CD4-positive, alpha-beta T cell treated with Interleukin-17A for 4 hours (primary cell): Measurements from ENCODE around the gene MBOAT2.

Source experiments
- DNase-seq: peaks from one replicate; pipeline ENCODE4 v3.0.0-alpha.2; 2020; ENCODE audit warnings: mixed read lengths

Gene MBOAT2

DNA sequence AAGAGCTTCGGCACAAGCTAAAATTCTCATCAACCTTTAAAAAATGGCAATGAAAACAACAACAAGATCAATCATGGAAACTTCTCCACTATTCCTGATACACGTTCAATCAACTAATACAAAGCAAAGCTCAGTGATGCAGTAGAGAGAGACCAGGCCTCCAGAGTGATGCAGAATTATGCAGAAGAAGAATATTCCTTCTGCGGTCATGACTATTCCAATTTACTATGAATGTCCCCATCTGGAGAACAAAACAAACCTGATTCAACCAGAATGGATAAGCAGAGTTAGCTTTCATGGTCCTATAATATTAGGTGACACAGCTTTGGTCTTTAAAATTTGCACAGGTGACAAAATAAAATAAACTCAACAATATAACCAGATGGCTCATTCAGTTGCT, 12.5 kb upstream of the MBOAT2 start:
- DNase-seq, result no peak

DNA sequence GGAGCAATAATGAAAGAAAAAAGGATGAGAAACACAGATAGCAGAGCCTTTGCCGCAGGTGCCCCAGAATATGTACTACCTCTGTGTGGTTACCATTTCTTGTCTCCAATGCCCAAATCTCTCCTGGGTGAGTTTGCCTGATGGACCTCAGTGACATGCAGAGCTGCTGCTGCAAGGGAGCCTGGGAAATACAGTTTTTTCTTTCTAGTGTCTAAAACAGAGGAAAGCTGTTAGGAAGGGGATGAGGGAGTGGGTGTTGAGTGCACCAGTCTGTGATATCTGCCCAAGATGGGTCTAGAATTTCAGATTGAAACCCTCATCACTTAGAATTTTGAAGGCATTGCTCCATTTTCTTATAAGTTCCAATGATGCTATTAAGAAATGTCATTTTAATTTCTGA, 9.9 kb upstream of the MBOAT2 start:
- no peak for DNase-seq

DNA sequence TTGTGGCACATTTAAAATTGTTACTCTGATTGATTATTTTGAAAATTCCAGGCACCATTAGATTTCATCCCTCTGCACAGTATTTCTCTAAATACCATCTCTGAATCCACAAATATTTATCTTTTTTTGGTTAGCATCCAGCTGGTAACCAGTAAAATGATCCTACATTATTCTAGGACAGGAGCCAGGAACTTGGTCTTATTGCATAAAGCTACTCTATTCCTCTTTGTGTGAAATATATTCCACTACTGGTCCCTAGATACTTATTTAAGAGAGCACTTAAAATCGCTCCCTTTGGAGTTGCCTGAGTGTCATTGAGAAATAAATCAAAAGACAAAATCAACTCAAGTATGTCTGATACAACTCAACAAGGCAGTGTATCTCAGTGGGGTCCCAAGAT, 7.4 kb upstream of the MBOAT2 start:
- DNase-seq, result no peak

DNA sequence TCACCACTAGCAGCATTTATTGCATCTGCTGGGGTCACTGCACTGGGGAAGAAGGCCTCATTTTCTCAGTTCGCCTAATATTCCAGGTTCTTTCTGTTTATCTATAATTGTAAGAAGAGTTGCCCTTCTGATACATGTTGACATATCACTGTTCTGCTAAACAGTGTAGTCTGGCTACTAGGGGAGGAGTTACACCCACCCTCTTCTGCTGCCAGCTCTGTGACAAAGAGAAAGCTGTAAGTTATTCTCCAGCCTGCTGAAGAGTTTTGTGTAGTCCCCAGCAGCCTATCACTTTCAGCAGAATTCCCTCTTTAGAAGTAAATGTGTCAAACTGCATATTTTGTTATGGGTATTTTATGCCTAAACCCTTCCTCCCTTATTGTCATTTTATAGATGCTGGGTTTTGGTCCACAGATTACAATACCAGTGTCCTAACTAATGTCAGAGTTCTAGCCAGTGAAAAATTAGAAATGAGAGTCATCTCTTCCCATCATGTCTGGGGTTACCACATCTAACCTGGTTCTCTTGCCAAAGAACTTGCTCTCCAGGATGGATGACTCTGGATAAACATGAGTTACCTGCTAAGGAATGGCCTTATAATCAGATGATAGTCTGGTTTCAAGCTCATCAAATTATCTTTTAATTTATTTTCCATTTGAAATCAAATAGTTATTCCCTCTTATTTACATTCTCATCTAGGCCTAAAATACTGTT, 5.6 kb upstream of the MBOAT2 start:
- no peak for DNase-seq

DNA sequence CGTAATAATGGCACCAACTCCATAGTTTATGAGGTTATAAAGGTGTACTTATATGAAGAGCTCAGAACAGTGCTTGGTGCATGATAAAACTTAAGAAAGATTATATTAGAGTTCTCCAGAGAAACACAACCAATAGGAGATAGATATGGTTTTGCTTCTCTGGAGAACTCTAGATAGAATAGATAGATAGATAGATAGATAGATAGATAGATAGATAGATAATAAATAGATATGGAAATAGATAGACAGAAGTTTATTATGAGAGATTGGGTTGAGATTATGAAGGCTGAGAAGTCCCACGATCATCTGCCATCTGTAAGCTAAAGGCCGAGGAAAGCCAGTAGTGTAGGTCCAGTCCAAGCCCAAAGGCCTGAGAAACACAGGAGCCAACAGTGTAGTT, 2.9 kb upstream of the MBOAT2 start:
- no peak for DNase-seq

DNA sequence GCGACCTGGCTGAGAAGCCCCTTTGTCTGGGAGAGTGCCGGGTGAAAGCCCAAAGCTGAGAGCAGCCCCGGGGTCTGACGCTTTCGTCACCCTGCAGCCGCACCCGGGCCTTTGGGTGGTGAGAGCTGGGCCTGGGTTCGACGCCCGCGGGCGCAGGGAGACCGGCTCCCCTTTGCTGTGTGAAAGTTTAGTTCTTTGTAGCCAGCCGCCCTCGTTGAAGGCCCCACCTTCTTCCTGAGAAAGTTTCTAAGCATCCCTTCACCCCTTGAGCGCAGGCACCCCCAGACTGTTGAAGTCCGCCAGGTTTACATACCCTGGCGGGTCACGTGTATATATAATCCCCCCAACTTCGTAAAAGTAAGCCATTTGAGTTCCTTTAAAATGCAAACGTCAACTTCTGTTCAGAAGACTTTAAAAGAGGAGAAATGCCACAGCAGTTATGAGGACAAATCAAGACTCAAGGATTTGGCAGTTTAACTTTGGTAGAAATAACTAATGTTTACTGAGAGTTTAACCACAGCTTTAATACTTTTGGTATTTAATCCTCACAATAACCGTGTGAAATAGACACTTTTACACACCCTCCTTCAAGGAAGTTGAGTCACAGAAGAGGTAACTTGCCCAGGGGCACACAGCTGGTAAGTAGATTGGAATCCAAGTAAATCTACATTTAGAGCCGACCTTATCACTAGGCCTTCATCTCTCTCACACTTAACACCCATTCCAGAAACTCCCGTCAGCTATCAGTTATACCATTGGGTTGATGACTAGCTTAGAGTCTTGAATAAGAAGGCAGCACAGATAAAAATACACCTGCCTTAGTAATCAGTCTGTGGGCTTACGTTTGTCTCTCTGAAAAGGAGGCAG, 1.1 kb upstream of the MBOAT2 start:
- DNase-seq, result no peak

DNA sequence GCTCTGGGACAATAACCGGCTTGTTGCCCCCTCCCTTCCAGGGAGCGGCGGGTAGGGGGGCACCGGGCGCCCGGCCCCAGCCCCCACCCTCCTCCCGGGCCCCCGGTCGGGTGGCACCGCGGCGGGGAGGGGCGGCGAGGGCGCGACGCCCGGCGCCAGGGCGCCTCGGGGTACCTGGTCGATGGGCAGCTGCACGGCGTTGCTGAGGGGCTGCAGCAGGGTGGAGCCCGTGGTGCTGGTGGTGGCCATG, 193 bp downstream of the MBOAT2 start:
- DNase-seq, result no peak

DNA sequence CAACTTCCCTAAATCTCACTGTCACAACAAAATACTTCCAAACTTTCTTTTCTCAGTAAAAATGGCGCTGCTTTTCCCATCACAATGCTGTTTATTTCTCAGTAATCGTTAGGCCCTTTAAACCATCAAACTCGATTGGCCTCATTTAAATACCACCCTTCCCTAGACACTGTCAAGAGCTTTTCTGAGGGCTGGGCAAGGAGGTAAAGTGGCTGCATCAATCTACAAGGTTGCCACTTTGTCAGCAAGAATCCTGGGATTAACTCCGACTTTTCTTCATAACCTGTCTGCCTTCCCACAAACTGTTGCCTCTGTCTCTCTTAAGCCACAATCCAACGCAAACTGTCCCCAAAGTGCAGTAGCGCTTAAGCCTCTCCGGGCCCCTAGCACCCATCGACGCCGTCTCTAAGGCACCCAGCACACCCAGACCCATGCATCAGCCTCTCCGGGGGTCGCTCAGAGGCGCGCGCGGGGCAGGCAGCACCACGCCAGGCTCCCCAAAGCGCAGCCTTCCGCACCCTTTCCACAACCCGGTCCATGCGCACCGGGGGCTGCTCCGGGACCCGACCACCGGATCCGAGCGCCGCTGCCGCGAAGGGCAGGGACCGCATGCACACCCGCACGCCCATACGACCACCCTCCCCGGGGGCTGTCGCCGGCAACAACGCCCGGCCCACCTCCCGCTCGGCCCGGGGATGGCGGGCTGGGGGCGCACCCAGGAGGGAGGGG, 683 bp downstream of the MBOAT2 start:
- peak; percentile 27 for DNase-seq

DNA sequence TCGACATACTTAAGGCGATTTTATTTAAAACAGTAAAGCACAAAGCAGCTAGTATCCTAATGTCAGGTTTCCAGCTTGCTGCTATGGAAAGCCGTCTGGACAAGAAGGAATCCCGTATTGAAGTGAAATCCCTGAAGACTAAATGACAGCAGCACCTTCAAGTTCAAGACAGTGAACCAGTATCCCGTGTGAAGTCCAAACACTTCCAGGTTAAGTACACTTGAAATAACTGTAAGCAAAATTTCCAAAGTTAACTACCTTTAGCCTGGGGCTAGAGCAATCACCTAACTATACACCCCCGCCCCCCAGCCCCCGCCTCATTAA, 1.2 kb downstream of the MBOAT2 start:
- DNase-seq, result no peak

DNA sequence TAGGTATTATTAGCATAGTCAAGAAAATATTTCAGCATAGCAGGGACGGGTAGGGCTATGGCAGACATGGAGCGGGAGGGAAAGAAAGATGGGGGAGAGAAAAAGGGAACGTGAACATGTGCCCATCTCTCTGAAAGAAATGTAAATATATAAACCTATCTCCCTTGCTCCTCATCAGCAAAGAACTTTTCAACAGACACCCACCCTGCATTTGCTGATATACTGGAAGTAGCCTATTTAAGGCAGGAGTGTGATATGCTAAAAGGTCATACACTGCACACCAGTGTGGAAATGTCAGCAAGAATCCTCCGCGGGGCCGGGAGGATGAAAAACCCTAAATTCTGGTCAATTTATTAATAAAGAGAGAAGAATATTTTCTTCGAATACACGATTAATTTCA, 1.7 kb downstream of the MBOAT2 start:
- DNase-seq, result no peak

DNA sequence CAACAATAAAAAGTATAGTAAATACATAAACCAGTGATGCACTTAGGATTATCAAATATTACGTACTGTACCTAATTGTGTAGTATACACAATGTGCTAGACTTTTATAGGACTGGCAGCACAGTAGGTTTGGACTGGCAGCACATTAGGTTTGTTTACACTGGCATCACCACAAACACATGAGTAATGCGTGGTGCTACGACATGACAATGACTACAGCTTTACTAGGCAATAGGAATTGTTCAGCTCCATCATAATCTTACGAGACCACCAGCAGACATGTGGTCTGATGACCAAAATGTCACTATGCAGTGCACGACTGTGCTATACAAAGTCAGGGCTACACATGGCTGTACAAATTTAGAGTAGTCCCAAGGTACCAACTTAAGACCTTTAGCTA, 2.3 kb downstream of the MBOAT2 start:
- no peak for DNase-seq

DNA sequence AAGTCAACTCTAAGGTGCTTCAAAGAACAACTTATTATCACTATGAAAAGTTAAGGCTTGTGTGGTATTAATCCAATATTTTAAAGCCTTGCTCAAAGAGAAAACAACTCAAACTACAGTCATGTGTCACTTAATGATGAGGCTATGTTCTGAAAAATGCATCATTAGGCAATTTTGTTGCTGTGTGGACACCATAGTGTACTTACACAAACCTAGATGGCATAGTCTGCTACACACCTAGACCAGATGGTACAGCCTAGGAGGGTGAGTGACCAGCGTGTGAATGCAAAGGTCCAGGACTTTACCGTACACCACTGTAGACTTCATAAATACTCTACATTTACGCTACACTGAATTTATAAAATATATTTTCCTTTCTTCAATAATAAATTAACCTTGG, 3.0 kb downstream of the MBOAT2 start:
- no peak for DNase-seq

DNA sequence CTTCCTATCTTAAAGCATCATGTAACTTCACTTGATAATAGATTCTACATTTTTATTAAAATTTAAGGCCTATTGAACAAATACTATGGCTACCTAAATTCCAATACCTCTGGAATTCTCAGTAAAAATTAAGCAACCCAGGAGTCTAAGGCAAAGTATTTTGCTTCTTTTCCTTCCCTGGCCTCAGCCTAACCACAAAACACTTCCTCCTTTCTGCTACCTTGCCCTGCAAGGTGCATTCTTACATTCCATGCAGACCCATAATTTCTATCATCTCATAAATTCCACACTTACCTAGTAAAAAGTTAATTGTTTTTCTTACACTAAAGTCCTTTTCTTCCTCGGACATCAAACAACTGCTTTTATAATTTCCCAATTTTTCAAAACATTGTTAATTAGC, 3.7 kb downstream of the MBOAT2 start:
- no peak for DNase-seq

DNA sequence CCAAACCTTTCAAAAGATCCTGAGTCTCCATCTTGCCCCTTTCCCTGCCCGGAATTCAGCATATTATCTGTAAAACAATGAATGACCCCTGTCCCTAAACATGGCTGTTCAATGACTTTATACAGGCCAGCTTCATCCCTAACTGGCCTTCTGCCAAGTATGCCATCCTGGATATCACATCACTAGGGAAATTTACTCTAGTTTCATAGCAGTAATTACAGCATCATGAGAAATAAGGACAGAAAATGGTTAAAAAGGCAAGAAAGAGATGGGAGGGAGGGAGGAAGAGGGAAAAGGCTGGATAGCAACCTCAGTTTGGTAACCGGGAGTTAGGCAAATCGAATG, 4.4 kb downstream of the MBOAT2 start:
- DNase-seq, result no peak

DNA sequence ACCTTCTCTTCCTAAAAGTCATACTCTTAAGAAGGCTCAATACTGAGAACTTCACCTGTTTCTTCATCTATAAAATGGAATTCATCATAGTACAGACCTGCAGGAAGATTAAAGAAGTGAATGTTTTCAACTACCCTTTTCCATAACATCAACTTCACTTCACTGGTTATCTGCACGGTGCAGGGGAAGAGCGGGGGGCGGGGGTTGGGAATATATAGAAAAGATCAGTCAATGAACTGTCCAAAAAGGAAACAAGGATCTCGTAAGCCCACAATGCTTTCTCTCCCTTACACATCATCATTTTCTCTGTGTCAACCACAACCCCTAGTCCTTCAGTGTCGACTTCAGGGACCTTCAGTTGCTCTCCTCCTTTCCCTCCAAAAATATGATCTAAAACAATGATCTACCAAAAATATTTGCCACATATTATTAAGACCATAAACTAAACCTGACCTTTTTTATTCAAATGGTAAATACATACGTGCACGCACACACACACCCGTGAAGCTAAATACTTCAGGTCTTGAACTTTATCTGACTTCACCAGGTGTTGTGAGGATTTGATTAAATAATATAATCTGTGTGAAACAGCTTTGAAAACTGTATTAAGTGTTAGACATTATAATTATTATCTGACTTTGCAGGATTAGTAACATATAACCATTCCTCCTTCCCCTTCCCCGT, 4.9 kb downstream of the MBOAT2 start:
- DNase-seq, result no peak

DNA sequence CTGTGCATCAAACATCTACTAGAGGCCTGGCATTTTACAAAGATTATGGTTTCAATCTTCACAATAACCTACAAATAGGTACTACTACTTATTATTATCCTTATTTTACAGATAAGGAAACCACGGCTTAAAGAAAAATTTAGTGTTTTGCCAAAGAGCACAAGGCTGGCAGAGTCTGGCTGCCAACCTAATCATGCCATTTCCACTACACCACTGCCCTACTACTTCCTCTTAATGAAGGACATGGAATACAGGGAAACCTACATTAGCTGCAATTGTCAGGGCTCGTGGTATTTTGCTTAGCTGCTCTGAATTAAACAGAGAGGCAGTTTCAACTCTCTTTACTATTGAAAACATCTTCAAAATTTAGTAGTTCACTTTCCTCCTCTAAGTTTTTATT, 5.9 kb downstream of the MBOAT2 start:
- DNase-seq, result no peak

DNA sequence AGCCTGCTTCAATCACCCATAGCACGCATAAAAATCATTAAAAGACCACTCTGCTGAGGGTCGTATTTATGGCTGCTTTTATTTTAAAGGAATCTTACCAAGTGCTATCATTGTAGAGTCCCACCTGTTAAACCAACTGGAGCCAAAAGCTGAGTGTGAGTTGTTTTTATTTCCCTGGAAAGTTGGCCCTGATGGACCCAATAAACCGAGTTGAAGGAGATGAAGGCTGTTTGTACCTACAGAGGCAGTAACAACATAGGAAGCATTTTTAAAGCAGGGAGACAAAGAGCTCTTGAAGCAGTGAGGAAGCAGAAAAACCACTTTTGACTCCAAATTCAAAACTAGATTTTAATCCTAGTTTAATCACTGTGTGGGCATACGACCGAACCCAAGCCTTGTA, 6.4 kb downstream of the MBOAT2 start:
- DNase-seq, result no peak

DNA sequence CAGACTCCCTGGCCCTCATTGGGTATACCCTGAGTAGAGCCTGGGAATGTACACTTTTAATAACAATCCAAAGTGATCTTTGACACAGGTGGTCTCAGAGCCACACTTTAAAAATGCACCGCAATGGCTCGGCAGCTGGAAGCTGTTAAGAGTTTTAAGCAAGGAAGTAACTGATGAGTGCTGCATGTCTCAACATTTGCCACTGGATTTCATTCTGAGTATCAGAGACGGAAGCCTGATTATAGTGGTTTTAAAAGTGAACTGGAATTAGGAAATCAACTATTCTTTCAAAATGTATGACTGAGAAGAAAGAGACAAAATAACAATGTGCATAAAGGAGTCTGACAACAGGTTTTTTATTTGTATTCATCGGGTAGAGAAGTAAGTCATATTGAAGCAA, 7.5 kb downstream of the MBOAT2 start:
- DNase-seq, result no peak

DNA sequence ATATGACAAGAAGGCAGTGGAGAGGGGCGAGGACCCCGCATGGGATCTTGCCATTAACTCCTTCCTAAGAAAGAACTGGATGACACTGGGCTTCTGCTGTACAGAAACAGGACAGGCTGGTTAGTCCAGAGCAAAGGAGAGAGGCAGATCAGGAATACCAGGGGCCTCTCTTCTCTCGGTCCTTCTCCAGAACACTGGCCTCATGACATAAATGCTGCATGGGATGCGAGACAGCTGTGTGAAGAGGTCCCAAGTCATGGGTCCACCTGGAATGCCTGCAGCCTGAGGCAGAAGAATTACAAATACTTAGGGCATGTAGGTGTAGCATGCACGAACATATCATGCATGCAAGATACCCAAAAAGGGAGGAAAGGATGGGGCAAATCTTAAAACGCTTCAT, 9.1 kb downstream of the MBOAT2 start:
- no peak for DNase-seq

DNA sequence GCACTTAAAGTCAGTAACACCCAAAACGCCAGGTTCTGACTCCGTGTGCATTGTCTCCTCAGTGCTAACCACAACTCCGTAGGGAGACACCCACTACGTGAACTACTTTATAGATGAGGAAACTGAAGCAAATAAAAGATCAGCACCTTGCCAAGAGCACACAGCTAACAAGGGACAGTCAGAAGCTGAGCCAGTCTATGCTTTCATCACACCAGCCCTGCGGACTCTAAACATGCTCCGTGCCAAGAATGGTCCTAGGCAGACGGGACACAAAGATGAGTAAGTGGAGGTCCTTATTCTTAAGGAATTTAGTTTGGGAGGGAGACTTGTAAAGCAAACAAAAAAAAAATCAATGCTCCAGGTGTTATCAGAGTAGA, 9.6 kb downstream of the MBOAT2 start:
- DNase-seq, result no peak

DNA sequence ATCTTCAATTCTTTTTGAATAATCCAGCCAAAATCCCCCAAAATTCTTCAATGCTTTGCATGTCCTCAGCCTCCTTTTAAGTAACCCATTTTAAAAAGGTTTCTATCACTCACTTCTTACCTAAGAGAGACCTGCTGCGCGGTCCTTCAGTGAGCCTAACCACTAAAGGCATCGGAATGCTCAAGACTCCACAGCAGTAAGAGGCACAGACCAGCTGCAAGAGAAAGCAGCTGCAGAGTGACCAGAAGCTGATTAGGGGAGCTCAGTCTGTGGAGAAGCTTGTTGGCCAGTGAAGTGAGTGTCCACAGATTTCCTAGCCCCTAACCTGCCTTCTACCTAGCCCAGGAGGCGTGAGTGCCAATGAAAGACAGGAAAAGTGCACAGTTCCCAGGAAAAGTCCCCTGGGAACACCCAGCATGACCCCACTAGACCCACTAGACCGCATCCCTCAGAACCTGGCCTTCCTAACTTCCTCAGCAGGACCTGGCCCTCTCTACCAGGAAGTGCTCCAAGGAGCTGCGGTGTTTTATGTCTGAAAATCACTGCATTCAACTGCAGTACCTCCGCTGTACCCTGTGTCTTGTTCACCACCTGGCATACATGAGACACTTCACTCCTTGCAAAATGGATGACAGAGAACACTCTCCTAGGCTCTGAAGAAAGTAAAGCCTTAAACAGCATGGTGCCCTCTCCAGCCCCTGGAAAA, 10.1 kb downstream of the MBOAT2 start:
- no peak for DNase-seq

DNA sequence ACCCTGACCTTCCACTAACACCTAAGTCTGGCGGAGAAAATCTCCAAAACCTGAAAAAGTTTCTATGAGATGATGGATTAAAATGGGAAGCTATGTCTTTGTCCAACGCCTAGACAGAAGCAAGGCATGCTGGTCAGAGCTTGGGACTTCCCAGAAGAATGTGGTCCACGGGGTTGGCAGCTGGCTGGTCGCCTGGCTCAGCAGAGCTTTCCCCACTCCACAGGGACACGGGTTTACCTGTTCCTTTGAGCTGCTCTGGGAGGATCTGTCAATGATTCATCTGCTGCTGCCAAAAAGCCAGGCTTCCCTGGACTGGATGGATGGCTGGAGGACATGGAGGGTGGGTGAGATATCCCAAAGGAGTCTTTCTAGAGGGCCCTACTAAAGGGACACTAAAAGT, 10.8 kb downstream of the MBOAT2 start:
- no peak for DNase-seq

DNA sequence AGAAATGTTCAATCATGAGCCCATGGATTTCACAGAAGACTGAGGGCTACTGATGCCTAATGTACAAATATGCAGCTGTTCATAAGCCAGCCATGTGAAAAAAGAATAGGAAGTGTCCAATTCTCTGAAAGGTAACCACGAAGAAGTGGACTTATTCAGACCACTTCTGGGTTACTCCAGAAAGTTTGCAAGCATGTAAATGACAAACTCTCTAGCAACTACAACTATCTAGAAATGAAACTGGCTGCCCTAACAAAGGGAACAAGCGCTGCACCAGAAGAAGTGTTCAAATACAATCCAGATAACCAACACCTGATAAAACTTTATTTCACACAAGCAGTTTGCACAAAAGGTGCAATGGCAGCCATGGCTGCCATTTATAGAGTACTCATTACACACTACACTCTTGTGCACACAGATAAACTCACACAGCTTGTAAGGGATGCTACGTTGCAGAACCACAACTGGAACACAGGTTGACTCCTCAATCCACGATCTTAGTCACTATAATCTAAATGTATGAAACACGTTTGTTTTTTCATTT, 13.9 kb downstream of the MBOAT2 start:
- no peak for DNase-seq
